Parathyroid adenoma (tissue), 2 donors: ENCODE measurements around the gene LYPD3.
A peak's percentile ranks its signal among the peaks of the same experiment; 100 is the strongest.
"Not testable (repeated sequence)": the region's sequence is repeated elsewhere in the genome, so short reads cannot be mapped to it uniquely, and the experiment has no call there.

ENCODE experiments used
- H2AFZ ChIP-seq: fragments of 300-600 bp; sonication (generic); one replicate; pipeline ENCODE4 v1.7.0; 2017; ENCODE audit warnings: antibody characterized with exemption, mild to moderate bottlenecking
- H3K27ac ChIP-seq: fragments of 300-600 bp; sonication (generic); one replicate; pipeline ENCODE4 v1.7.0; 2017
- H3K27me3 ChIP-seq: fragments of 300-600 bp; sonication (generic); one replicate; pipeline ENCODE4 v1.7.0; 2017; ENCODE audit warnings: low read length; ENCODE audit not compliant: control insufficient read depth, insufficient read depth
- H3K36me3 ChIP-seq: fragments of 300-600 bp; sonication (generic); one replicate; pipeline ENCODE4 v1.7.0; 2017; ENCODE audit warnings: low read length; ENCODE audit not compliant: control insufficient read depth, insufficient read depth
- H3K4me1 ChIP-seq: fragments of 300-600 bp; sonication (generic); one replicate; pipeline ENCODE4 v1.7.0; 2017; ENCODE audit warnings: control low read depth
- H3K4me2 ChIP-seq: fragments of 300-600 bp; sonication (generic); one replicate; pipeline ENCODE4 v1.7.0; 2017; ENCODE audit warnings: low read length
- H3K4me3 ChIP-seq: fragments of 300-600 bp; sonication (generic); one replicate; pipeline ENCODE4 v1.7.0; 2017; ENCODE audit warnings: low read depth, low read length
- H3K79me2 ChIP-seq: fragments of 300-600 bp; sonication (generic); one replicate; pipeline ENCODE4 v1.7.0; 2017; ENCODE audit warnings: control low read depth
- H3K9ac ChIP-seq: fragments of 300-600 bp; sonication (generic); one replicate; pipeline ENCODE4 v1.7.0; 2017; ENCODE audit warnings: mild to moderate bottlenecking
- H3K9me3 ChIP-seq: fragments of 300-600 bp; sonication (generic); one replicate; pipeline ENCODE4 v1.7.0; 2017; ENCODE audit warnings: low read length; ENCODE audit not compliant: control insufficient read depth
- CTCF ChIP-seq: fragments of 300-600 bp; sonication (generic); IDR thresholded peaks from one replicate; pipeline ENCODE4 v1.7.0; 2017; ENCODE audit warnings: antibody characterized with exemption, mild to moderate bottlenecking
- donor health status: primary hyperparathyroidism.

Gene LYPD3

GRCh38 chr19:43446746-43447489 is 18.5 kb downstream of the LYPD3 start:
- Histone ChIP-seq H3K27ac (no peak overlapping the region), H3K9ac (no peak overlapping the region), H2AFZ (peak overlapping the region; percentile 14), H3K4me2 (no peak overlapping the region), H3K27me3 (no peaks in the 10 kb centered on the region), H3K79me2 (no peaks in the 10 kb centered on the region), H3K36me3 (no peaks in the 10 kb centered on the region), H3K4me1 (no peaks in the 10 kb centered on the region), H3K9me3 (no peaks in the 10 kb centered on the region), H3K4me3 (no peak overlapping the region)
- peak; percentile 94 for TF ChIP-seq CTCF

- Histone ChIP-seq H3K27ac (no peak overlapping the region), H3K79me2 (no peaks in the 10 kb centered on the region), H3K4me3 (no peak overlapping the region), H3K36me3 (no peaks in the 10 kb centered on the region), H2AFZ (no peak overlapping the region), H3K9ac (no peak overlapping the region), H3K4me1 (no peaks in the 10 kb centered on the region), H3K4me2 (no peak overlapping the region), H3K27me3 (no peaks in the 10 kb centered on the region), H3K9me3 (no peaks in the 10 kb centered on the region)
- TF ChIP-seq CTCF, result no peak
Measured at GRCh38 chr19:43445426-43445825, 20.0 kb downstream of the LYPD3 start.

- H2AFZ ChIP-seq, result no peak overlapping the region
Measured at GRCh38 chr19:43444531-43445287, 20.7 kb downstream of the LYPD3 start.

GRCh38 chr19:43444091-43444490 is 21.3 kb downstream of the LYPD3 start:
- H3K36me3 ChIP-seq, H2AFZ ChIP-seq, H3K79me2 ChIP-seq, H3K27ac ChIP-seq, H3K4me2 ChIP-seq, H3K4me3 ChIP-seq, H3K27me3 ChIP-seq, H3K9me3 ChIP-seq, H3K9ac ChIP-seq, H3K4me1 ChIP-seq: not testable (repeated sequence)

More at GRCh38 chr19:43444531-43445287, 20.7 kb downstream of the LYPD3 start:
- H3K4me3 ChIP-seq, result no peak overlapping the region
- no peak overlapping the region for H3K4me2 ChIP-seq
- H3K9me3 ChIP-seq, result no peaks in the 10 kb centered on the region
- no peaks in the 10 kb centered on the region for H3K27me3 ChIP-seq
- no peak overlapping the region for H3K27ac ChIP-seq
- TF ChIP-seq CTCF, result no peak
- no peaks in the 10 kb centered on the region for H3K79me2 ChIP-seq
- H3K9ac ChIP-seq, result no peak overlapping the region
- no peaks in the 10 kb centered on the region for H3K4me1 ChIP-seq
- H3K36me3 ChIP-seq, result no peaks in the 10 kb centered on the region

- Histone ChIP-seq H3K4me3 (no peak overlapping the region), H3K27me3 (no peaks in the 10 kb centered on the region), H3K27ac (no peak overlapping the region), H3K9ac (no peak overlapping the region), H3K79me2 (no peaks in the 10 kb centered on the region), H2AFZ (no peak overlapping the region), H3K4me1 (no peaks in the 10 kb centered on the region), H3K4me2 (no peak overlapping the region), H3K36me3 (no peaks in the 10 kb centered on the region), H3K9me3 (no peaks in the 10 kb centered on the region)
- no peak for TF ChIP-seq CTCF
Measured at GRCh38 chr19:43441716-43442115, 23.7 kb downstream of the LYPD3 start.
